Measurements from ENCODE around the gene USP32. TPM values are rescaled to one million over a fixed set of nuclear protein-coding genes. Genes with fewer than 3 reads are reported as not detected.

USP32 gene
- total RNA-seq, 1 donor from 2014 or later = 37.6 TPM

- DNase-seq (ENCODE audit: low read depth in 2 of 2) = peak; percentile 80 to 95
Measured at GRCh38 chr17:60135151-60135950, 256.6 kb downstream of the USP32 start.

GRCh38 chr17:60134396-60135150 lies 257.4 kb downstream of the USP32 start:
- peak; percentile 78 to 86 for DNase-seq (ENCODE audit: low read depth in 2 of 2)

- no peak for DNase-seq (ENCODE audit: low read depth in 2 of 2)
Measured at GRCh38 chr17:60130466-60130865, 261.5 kb downstream of the USP32 start.

- DNase-seq (ENCODE audit: low read depth in 2 of 2) = no peak
Measured at GRCh38 chr17:60129164-60129563, 262.8 kb downstream of the USP32 start.

Other genes with a start within 250 kb of the USP32 start
- 2.3 and 14.8 TPM in 2 replicates for gene CA4, start 242.2 kb downstream of the USP32 start, total RNA-seq
- 0.13 TPM in 1 of 2 replicates, not detected in the other for gene CHCT1, start 30.4 kb upstream of the USP32 start, total RNA-seq
- 27.8 and 29.7 TPM in 2 replicates for gene APPBP2, start 134.1 kb upstream of the USP32 start, total RNA-seq
- 15.8 and 22.6 TPM in 2 replicates for gene PPM1D, start 208.1 kb upstream of the USP32 start, total RNA-seq

Measured in dermis microvascular lymphatic vessel endothelial cell (primary cell).